GM12873 (cell line): ENCODE data around the gene C5.

Experiments used
- CTCF ChIP-seq: IDR thresholded peaks from 2 replicates; pipeline ENCODE4 v1.5.1; 2012; ENCODE audit warnings: low read depth, mild to moderate bottlenecking, moderate library complexity, low read length, control low read depth; ENCODE audit not compliant: insufficient read depth; ENCODE audit errors: missing control alignments

C5 gene

GRCh38 chr9:120989065-120989464, 61.0 kb downstream of the C5 start:
- TF ChIP-seq CTCF: no peak

- peak; percentile 56 for TF ChIP-seq CTCF
These were observed 64.3 kb downstream of the C5 start for GRCh38 chr9:120985819-120986222.

GRCh38 chr9:120983259-120983837, 66.7 kb downstream of the C5 start:
- TF ChIP-seq CTCF: no peak

GRCh38 chr9:120982836-120983235, 67.2 kb downstream of the C5 start:
- no peak for TF ChIP-seq CTCF

GRCh38 chr9:120980951-120981350, 69.1 kb downstream of the C5 start:
- TF ChIP-seq CTCF: peak; percentile 7

GRCh38 chr9:120979797-120980196, 70.3 kb downstream of the C5 start:
- TF ChIP-seq CTCF: no peak

- no peak for TF ChIP-seq CTCF
These were observed 71.1 kb downstream of the C5 start for GRCh38 chr9:120978987-120979386.
